GM12864 (cell line): Measurements from ENCODE around the gene STXBP2.

Experiments
- DNase-seq: peaks from one replicate; pipeline ENCODE4 v3.0.0-alpha.2; 2011; ENCODE audit warnings: low read depth
- H3K4me3 ChIP-seq: 2 replicates; pipeline ENCODE4 v1.5.1; 2011; ENCODE audit warnings: mild to moderate bottlenecking, low read depth, low read length, control low read depth
- CTCF ChIP-seq: IDR thresholded peaks from 2 replicates; pipeline ENCODE4 v1.5.1; 2011; ENCODE audit warnings: low read depth, mild to moderate bottlenecking, moderate library complexity, low read length, control low read depth, inconsistent platforms; ENCODE audit errors: missing control alignments

Gene STXBP2

GRCh38 chr19:7691497-7691896 lies 54.6 kb downstream of the STXBP2 start:
- no peak for DNase-seq
- no peak overlapping the region for H3K4me3 ChIP-seq
- TF ChIP-seq CTCF, result no peak

- TF ChIP-seq CTCF, result no peak
- H3K4me3 ChIP-seq, result no peak overlapping the region
- no peak for DNase-seq
Measured at GRCh38 chr19:7692417-7693088, 55.6 kb downstream of the STXBP2 start.

GRCh38 chr19:7694499-7694898 lies 57.6 kb downstream of the STXBP2 start:
- no peak overlapping the region for H3K4me3 ChIP-seq
- no peak for DNase-seq
- no peak for TF ChIP-seq CTCF
